NCI-H1436 (cell line): ENCODE data around the gene PYROXD2.

ENCODE experiments used
- DNase-seq: peaks from one replicate; lab custom pipeline; 2025; lab: John Stamatoyannopoulos, UW

The PYROXD2 gene

GRCh38 chr10:98433881-98434732, 19.1 kb upstream of the PYROXD2 start:
- DNase-seq: no peak

- no peak for DNase-seq
Measured at GRCh38 chr10:98433371-98433770, 18.4 kb upstream of the PYROXD2 start.

GRCh38 chr10:98432330-98432729, 17.3 kb upstream of the PYROXD2 start:
- no peak for DNase-seq

- no peak for DNase-seq
Measured at GRCh38 chr10:98431016-98431415, 16.0 kb upstream of the PYROXD2 start.

- no peak for DNase-seq
Measured at GRCh38 chr10:98430427-98430826, 15.4 kb upstream of the PYROXD2 start.

- no peak for DNase-seq
Measured at GRCh38 chr10:98429320-98430072, 14.5 kb upstream of the PYROXD2 start.

GRCh38 chr10:98427011-98427515, 12.1 kb upstream of the PYROXD2 start:
- no peak for DNase-seq

GRCh38 chr10:98425511-98426352, 10.8 kb upstream of the PYROXD2 start:
- DNase-seq: no peak

- no peak for DNase-seq
Measured at GRCh38 chr10:98424295-98425254, 9.6 kb upstream of the PYROXD2 start.

- DNase-seq: no peak
Measured at GRCh38 chr10:98423691-98424120, 8.7 kb upstream of the PYROXD2 start.

- no peak for DNase-seq
Measured at GRCh38 chr10:98422182-98422581, 7.2 kb upstream of the PYROXD2 start.

GRCh38 chr10:98420786-98421185, 5.8 kb upstream of the PYROXD2 start:
- no peak for DNase-seq

- DNase-seq: no peak
Measured at GRCh38 chr10:98419469-98420261, 4.7 kb upstream of the PYROXD2 start.

GRCh38 chr10:98418665-98419468, 3.9 kb upstream of the PYROXD2 start:
- no peak for DNase-seq

GRCh38 chr10:98417973-98418664, 3.1 kb upstream of the PYROXD2 start:
- DNase-seq: no peak

GRCh38 chr10:98417481-98417959, 2.5 kb upstream of the PYROXD2 start:
- no peak for DNase-seq

- no peak for DNase-seq
Measured at GRCh38 chr10:98416606-98417388, 1.8 kb upstream of the PYROXD2 start.

- no peak for DNase-seq
Measured at GRCh38 chr10:98415731-98416119, 743 bp upstream of the PYROXD2 start.
